ENCODE results near the gene LRRN3. TPM values are rescaled to one million over a fixed set of nuclear protein-coding genes. Genes with fewer than 3 reads are reported as not detected.

Gene LRRN3
- total and polyA plus RNA-seq, 2 experiments from 2014 or later, result 0.40 TPM; not detected in 1

GRCh38 chr7:111138586-111138985 is 47.7 kb downstream of the LRRN3 start (continued):
- TF ChIP-seq ZNF462 (CRISPR knock-in tag; IDR thresholded peaks at IDR 0.05), result no peak
- no peak for TF ChIP-seq REST (IDR thresholded peaks at IDR 0.05; ENCODE audit: unreplicated experiment)
- no peak for TF ChIP-seq ZNF114 (CRISPR knock-in tag; IDR thresholded peaks at IDR 0.05)
- no peak for TF ChIP-seq STAT1 (IDR thresholded peaks at IDR 0.05; ENCODE audit: unreplicated experiment)
- no peak for TF ChIP-seq POLR2AphosphoS5 (IDR thresholded peaks at IDR 0.05; ENCODE audit: low read depth)
- no peak for TF ChIP-seq JUNB (IDR thresholded peaks at IDR 0.05; ENCODE audit: unreplicated experiment)

All from GM23338 (cell line).